Right lobe of liver (tissue), 6 donors: Measurements from ENCODE around the gene UBN2. TPM values are rescaled to one million over a fixed set of nuclear protein-coding genes. Genes with fewer than 3 reads are reported as not detected.

Experiments used
- ATAC-seq, 4 donors: fragments of 200-7000 bp; cut with Tn5 transposase; one replicate each; pipeline ENCODE4 v1.9.1; 2020; ENCODE audit warnings: mild to moderate bottlenecking in 4 of 4, moderate library complexity in 4 of 4
- DNase-seq, 3 donors: peaks; one replicate each; pipeline ENCODE4 v3.0.0-alpha.2; 2020
- H3K27ac ChIP-seq, 3 donors: fragments of 200-600 bp; one replicate each; pipeline ENCODE4 v1.8.0; 2022
- H3K27me3 ChIP-seq, 2 donors: fragments of 200-600 bp; one replicate each; pipeline ENCODE4 v1.8.0; 2022
- H3K36me3 ChIP-seq, 4 donors: fragments of 200-600 bp; sonication (generic) in 1 of 4; one replicate each; pipeline versions ENCODE4 v1.5.1 to v1.8.0; 2017 to 2022; ENCODE audit warnings: control low read depth in 1 of 4
- H3K4me1 ChIP-seq, 4 donors: fragments of 200-600 bp; sonication (generic) in 1 of 4; one replicate each; pipeline versions ENCODE4 v1.5.1 to v1.8.0; 2017 to 2022; ENCODE audit warnings: control low read depth in 1 of 4
- H3K4me3 ChIP-seq, 3 donors: fragments of 200-600 bp; one replicate each; pipeline ENCODE4 v1.8.0; 2022
- H3K9me3 ChIP-seq, 4 donors: fragments of 200-600 bp; sonication (generic) in 1 of 4; one replicate each; pipeline versions ENCODE4 v1.5.1 to v1.8.0; 2017 to 2022; ENCODE audit warnings: control low read depth in 1 of 4
- POLR2A ChIP-seq: fragments of 450-650 bp; IDR thresholded peaks from one replicate; pipeline ENCODE4 v1.6.1; 2017; ENCODE audit warnings: antibody characterized with exemption, mild to moderate bottlenecking
- WGBS: methylation state at CpG from one replicate; pipeline ENCODE4 v1.1.6; 2018; ENCODE audit warnings: low coverage, low lambda C conversion rate; ENCODE audit not compliant: insufficient coverage; ENCODE audit errors: missing lambda C conversion rate; 5-methylcytosine and 5-hydroxymethylcytosine counted together
- intact Hi-C, 2 donors: fragments of 100-400 bp; cut with DNase I; formaldehyde crosslinking; loops; one replicate each; pipeline versions ENCODE4 v1.11.2 to v1.14.1; 2022
- total RNA-seq, 6 experiments: library from RNA; depleted of rRNA in 2 of 6; stranded (reverse); fragments of >200 nt in 2 of 6; fragmentation: NEBNext Ultra II Directional in 3 of 6; extraction: Animal tissue kit (Norgen Biotek cat#: 25700) in 3 of 6; gene quantifications; one replicate each; pipeline versions ENCODE4 v1.1.0 to v1.2.4, GENCODE V29; 2016 to 2023
- TF ChIP-seq, protein P1 (sequence below), 4 donors: fragments of 200-600 bp in 3 of 4; fragments of 450-650 bp in 1 of 4; IDR thresholded peaks; one replicate each; pipeline versions ENCODE4 v1.5.1 to v1.8.0; 2016 to 2022; ENCODE audit warnings: antibody characterized with exemption in 4 of 4, mild to moderate bottlenecking in 2 of 4
- donor health status: DM: no; HTN: yes; CAD: no.
- donor health status: DM: no; HTN: no; CAD: no.
- donor health status: DM: no; HTN: no; CAD: no.
- donor health status: DM: no; HTN: yes; CAD: no.
- donor health status: DM: no; HTN: yes; CAD: no.

The UBN2 gene
- total RNA-seq, 6 experiments from 2014 or later = 4.5 to 12.0 (median 8.1) TPM

DNA sequence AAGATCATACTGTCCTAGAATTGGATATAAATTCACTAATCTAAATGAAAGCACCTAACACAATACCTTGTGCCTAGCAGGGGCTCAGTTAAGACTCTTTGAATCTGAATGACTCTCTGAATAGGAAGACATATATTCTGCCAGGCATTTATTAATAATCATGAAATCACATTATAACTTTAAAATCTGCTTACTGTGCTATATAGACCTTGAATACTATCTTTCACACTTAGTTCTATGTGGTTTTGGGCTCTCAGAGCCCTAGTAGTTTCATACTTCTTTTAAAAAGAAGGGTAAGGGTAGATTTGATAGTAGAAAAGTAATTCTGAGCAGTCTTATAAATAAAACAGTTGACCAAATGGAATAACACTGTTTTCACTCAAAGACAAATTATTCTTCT, 10.2 kb downstream of the UBN2 start:
- intact Hi-C loops = no loop called here
- Histone ChIP-seq H3K4me3 (no peak overlapping the region), H3K36me3 (peaks cover 0 to 46% (median 5%) of the 10 kb centered on the region in 4 donors), H3K4me1 (no peaks in the 10 kb centered on the region), H3K27me3 (no peaks in the 10 kb centered on the region), H3K9me3 (no peaks in the 10 kb centered on the region), H3K27ac (no peak overlapping the region)
- no peak for ATAC-seq
- DNase-seq = no peak
- no peak for TF ChIP-seq POLR2A
- TF ChIP-seq, protein P1, sequence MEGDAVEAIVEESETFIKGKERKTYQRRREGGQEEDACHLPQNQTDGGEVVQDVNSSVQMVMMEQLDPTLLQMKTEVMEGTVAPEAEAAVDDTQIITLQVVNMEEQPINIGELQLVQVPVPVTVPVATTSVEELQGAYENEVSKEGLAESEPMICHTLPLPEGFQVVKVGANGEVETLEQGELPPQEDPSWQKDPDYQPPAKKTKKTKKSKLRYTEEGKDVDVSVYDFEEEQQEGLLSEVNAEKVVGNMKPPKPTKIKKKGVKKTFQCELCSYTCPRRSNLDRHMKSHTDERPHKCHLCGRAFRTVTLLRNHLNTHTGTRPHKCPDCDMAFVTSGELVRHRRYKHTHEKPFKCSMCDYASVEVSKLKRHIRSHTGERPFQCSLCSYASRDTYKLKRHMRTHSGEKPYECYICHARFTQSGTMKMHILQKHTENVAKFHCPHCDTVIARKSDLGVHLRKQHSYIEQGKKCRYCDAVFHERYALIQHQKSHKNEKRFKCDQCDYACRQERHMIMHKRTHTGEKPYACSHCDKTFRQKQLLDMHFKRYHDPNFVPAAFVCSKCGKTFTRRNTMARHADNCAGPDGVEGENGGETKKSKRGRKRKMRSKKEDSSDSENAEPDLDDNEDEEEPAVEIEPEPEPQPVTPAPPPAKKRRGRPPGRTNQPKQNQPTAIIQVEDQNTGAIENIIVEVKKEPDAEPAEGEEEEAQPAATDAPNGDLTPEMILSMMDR (IDR thresholded peaks at IDR 0.05) = no peak

DNA sequence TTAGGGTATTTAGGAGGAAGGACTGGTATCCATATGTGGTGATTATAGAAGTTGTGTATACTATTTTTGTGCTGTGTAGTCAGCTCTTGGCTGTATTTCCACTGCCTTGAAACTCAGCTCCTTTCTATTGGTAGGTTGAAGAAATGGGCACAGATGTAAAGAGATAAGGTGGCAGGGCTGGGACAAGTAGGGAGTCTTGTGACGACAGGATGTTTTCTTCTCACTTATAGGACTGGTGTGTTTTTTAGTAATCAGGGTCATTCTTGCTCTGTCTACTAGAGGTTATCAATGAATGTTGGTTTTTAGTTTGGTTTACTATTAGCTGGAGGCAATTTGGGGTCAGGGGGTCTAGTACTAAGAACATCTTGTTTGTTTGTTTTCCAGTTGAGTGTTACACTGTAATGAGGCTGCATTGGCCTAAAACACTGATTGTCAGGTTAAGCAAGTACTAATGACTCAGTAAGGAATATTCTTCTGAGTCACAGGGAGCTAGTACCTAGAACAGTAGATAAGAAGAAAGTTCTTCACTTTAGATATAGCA, 11.8 kb downstream of the UBN2 start:
- Histone ChIP-seq H3K4me3 (no peak overlapping the region), H3K9me3 (no peaks in the 10 kb centered on the region), H3K4me1 (no peaks in the 10 kb centered on the region), H3K27ac (no peak overlapping the region), H3K27me3 (no peaks in the 10 kb centered on the region), H3K36me3 (peaks cover 0 to 42% (median 5%) of the 10 kb centered on the region in 4 donors)
- TF ChIP-seq, protein P1 (IDR thresholded peaks at IDR 0.05) = no peak
- DNase-seq (no peak), ATAC-seq (no peak)
- 76% methylated on average over 1 of the region's 1 CpG for WGBS
- intact Hi-C loops = no loop called here

DNA sequence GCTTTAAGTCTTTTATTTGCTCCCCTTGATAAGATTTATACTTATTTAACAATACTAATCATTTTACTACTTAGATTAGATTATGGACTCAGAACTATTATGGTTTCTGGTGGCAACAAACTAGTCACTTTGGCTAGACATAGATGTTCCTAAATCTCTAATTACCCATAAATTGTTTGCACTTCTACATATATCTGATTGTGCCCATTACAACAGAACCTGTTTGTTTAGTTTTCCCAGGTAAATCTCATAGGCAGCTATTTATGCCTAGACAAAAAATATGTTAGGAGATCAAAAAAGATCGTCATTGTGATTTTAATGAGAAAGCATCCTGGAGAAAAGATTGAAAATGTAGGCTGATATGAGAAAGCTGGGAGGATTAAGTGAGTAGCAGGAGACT, 14.4 kb downstream of the UBN2 start:
- 100% methylated on average over 1 of the region's 1 CpG for WGBS
- Histone ChIP-seq H3K27ac (no peak overlapping the region), H3K9me3 (no peaks in the 10 kb centered on the region), H3K4me3 (no peak overlapping the region), H3K4me1 (no peaks in the 10 kb centered on the region), H3K36me3 (peaks cover 0 to 27% (median 9%) of the 10 kb centered on the region in 4 donors), H3K27me3 (no peaks in the 10 kb centered on the region)
- TF ChIP-seq POLR2A = no peak
- TF ChIP-seq, protein P1 (IDR thresholded peaks at IDR 0.05) = no peak
- intact Hi-C loops = no loop called here
- ATAC-seq (no peak), DNase-seq (no peak)

DNA sequence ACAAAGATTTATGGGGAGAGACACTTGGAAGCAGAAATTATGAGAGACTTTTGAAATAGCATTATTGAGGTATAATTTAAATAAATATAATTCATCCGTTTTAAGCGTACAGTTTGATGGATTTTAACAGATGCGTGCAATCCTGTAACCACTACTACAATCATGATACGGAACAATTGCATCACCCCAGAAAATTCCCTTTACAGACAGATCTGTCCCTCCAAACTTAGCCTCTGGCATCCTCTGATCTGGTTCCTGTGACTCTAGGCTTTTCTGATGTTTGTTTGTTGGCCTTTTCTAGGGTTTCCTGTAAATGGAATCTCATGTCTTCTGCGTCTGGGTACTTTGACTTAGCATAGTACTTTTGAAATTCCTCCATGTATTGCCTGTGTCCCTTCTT, 15.5 kb downstream of the UBN2 start:
- H3K4me3 ChIP-seq = no peak overlapping the region
- intact Hi-C loops = no loop called here

More for the DNA sequence above, 15.5 kb downstream of the UBN2 start:
- no peak overlapping the region for H3K27ac ChIP-seq
- no peak for ATAC-seq
- no peaks in the 10 kb centered on the region for H3K27me3 ChIP-seq
- H3K9me3 ChIP-seq = no peaks in the 10 kb centered on the region
- no peaks in the 10 kb centered on the region for H3K4me1 ChIP-seq
- DNase-seq = no peak
- TF ChIP-seq, protein P1 (IDR thresholded peaks at IDR 0.05) = no peak
- TF ChIP-seq POLR2A = no peak
- H3K36me3 ChIP-seq = peaks cover 0 to 31% (median 9%) of the 10 kb centered on the region in 4 donors
- WGBS = 90% methylated on average over 4 of the region's 5 CpGs
